Measurements from ENCODE around the gene MT4.

MT4 gene

DNA sequence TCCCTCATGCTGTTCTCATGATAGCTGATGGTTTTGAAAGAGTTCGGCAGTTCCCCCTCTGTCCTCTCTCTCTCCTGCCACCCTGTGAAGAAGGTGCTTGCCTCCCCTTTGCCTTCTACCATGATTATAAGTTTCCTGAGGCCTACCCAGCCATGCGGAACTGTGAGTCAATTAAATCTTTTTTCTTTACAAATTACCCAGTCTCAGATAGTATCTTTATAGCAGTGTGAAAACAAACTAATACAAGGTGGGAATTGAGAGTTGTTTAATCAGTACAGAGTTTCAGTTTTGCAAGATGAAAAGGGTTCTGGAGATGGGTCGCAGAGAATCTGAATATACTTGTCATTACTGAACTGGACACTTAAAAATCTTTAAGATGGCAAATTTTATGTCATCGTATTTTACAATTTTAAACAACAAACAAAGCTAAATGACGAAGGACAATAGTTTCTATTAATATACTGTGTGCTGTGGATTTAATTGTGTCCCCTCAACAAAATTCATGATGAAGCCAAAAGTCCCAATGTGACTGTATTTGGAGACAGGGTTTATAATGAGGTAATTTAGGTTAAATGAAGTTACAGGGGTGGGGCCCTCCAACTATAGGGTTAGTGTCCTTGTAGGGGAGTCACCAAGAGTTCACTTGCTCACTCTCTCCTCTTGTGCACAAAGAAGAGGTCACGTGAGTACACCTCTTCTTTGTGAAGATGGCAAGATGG is 28.9 kb downstream of the MT4 start:
- TF ChIP-seq, protein P1, sequence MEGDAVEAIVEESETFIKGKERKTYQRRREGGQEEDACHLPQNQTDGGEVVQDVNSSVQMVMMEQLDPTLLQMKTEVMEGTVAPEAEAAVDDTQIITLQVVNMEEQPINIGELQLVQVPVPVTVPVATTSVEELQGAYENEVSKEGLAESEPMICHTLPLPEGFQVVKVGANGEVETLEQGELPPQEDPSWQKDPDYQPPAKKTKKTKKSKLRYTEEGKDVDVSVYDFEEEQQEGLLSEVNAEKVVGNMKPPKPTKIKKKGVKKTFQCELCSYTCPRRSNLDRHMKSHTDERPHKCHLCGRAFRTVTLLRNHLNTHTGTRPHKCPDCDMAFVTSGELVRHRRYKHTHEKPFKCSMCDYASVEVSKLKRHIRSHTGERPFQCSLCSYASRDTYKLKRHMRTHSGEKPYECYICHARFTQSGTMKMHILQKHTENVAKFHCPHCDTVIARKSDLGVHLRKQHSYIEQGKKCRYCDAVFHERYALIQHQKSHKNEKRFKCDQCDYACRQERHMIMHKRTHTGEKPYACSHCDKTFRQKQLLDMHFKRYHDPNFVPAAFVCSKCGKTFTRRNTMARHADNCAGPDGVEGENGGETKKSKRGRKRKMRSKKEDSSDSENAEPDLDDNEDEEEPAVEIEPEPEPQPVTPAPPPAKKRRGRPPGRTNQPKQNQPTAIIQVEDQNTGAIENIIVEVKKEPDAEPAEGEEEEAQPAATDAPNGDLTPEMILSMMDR (IDR thresholded peaks at IDR 0.05): no peak

- TF ChIP-seq, protein P1 (IDR thresholded peaks at IDR 0.05): no peak
Measured at GRCh38 chr16:56594292-56594619, 29.4 kb downstream of the MT4 start.

DNA sequence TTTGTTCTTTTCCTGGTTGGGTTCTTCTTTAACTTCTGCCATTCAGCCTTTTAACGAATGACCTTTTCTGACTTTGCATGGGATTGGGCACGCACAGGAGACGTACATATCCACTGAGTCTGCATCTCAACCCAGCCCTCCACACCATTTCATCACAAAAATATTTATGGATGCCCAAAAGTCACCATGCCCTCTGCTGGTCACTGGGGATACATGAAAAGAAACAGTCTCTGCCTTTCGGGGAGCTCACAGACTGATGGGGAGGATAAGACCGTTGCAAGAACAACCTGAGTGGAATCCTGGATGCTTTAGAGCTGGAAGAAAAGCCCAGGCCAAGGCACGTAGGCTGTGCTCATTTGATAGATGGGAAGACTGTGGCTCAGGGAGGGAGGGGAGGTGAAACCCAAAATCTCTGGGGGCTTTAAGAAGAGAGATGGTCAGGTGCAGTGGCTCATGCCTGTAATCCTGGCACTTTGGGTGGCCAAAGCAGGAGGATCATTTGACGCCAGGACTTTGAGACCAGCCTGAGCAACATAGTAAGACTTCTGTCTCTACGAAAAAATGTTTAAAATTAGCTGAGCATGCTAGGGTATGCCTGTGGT is 35.6 kb downstream of the MT4 start:
- TF ChIP-seq, protein P1 (IDR thresholded peaks at IDR 0.05): peak; percentile 78

- TF ChIP-seq, protein P1 (IDR thresholded peaks at IDR 0.05): no peak
Measured at GRCh38 chr16:56601325-56601724, 36.5 kb downstream of the MT4 start.

GRCh38 chr16:56603589-56603988 is 38.7 kb downstream of the MT4 start:
- TF ChIP-seq, protein P1 (IDR thresholded peaks at IDR 0.05): peak; percentile 41; the same call in 1 of the 2 replicates

GRCh38 chr16:56604966-56605365 is 40.1 kb downstream of the MT4 start:
- TF ChIP-seq, protein P1 (IDR thresholded peaks at IDR 0.05): no peak

DNA sequence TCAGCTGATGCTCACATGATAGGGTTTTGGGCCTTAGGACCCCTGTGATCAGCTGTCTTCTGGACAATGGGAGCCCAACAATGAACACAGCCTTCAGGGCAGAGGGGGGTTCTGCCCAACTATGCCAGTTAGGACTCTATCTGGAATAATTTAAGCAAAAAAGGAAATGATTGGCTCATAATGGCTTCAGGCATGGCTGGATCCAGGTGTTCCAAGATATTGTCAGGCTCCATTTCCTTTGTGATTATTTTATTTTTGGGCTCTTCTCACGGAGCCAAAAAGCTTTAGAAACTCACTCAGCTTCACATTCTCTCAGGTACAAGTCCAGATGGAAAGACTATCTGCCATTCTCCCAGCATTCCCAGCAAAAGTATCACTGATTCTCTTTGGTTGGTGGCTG is 40.6 kb downstream of the MT4 start:
- TF ChIP-seq, protein P1 (IDR thresholded peaks at IDR 0.05): no peak

All from LNCAP (cell line).